Measurements from ENCODE around the gene CTDSPL2.
"Not testable (repeated sequence)": the region's sequence is repeated elsewhere in the genome, so short reads cannot be mapped to it uniquely, and the experiment has no call there.

The CTDSPL2 gene

GRCh38 chr15:44542596-44542995 lies 115.2 kb downstream of the CTDSPL2 start:
- DNase-seq, result no peak

- not testable (repeated sequence) for DNase-seq
Measured at GRCh38 chr15:44544745-44545144, 117.3 kb downstream of the CTDSPL2 start.

- no peak for DNase-seq
Measured at GRCh38 chr15:44545913-44546802, 118.7 kb downstream of the CTDSPL2 start.

- DNase-seq, result not testable (repeated sequence)
Measured at GRCh38 chr15:44549152-44549551, 121.7 kb downstream of the CTDSPL2 start.

GRCh38 chr15:44550256-44550655 lies 122.8 kb downstream of the CTDSPL2 start:
- no peak for DNase-seq

- DNase-seq, result no peak
Measured at GRCh38 chr15:44550734-44551133, 123.3 kb downstream of the CTDSPL2 start.

GRCh38 chr15:44554934-44555723 lies 127.7 kb downstream of the CTDSPL2 start:
- no peak for DNase-seq

GRCh38 chr15:44560926-44561325 lies 133.5 kb downstream of the CTDSPL2 start:
- DNase-seq, result not testable (repeated sequence)

- no peak for DNase-seq
Measured at GRCh38 chr15:44565387-44566154, 138.1 kb downstream of the CTDSPL2 start.

- no peak for DNase-seq
Measured at GRCh38 chr15:44566155-44566540, 138.7 kb downstream of the CTDSPL2 start.

GRCh38 chr15:44568338-44568737 lies 140.9 kb downstream of the CTDSPL2 start:
- no peak for DNase-seq

GRCh38 chr15:44569316-44569715 lies 141.9 kb downstream of the CTDSPL2 start:
- no peak for DNase-seq

- no peak for DNase-seq
Measured at GRCh38 chr15:44570361-44570760, 142.9 kb downstream of the CTDSPL2 start.

- DNase-seq, result no peak
Measured at GRCh38 chr15:44573386-44573785, 146.0 kb downstream of the CTDSPL2 start.

GRCh38 chr15:44574734-44575133 lies 147.3 kb downstream of the CTDSPL2 start:
- no peak for DNase-seq

Measured in activated naive CD4-positive, alpha-beta T cell (primary cell).